HT1080 (cell line): ENCODE data around the gene MRPS27. TPM values are rescaled to one million over a fixed set of nuclear protein-coding genes. Genes with fewer than 3 reads are reported as not detected.

Experiments
- DNase-seq: peaks from one replicate; pipeline ENCODE4 v3.0.0-alpha.2; 2015; ENCODE audit warnings: low read depth
- total RNA-seq: library from RNA; depleted of rRNA; stranded (reverse); fragments of >200 nt; shearing (Covaris generic); gene quantifications from 2 replicates; pipeline ENCODE4 v1.2.3, GENCODE V29; 2014

MRPS27 gene
- total RNA-seq, 1 experiment from 2014 or later, result 130 TPM

GRCh38 chr5:72292411-72292810, 27.6 kb downstream of the MRPS27 start:
- no peak for DNase-seq

- no peak for DNase-seq
Observed at GRCh38 chr5:72291601-72292000, 28.4 kb downstream of the MRPS27 start.

GRCh38 chr5:72290356-72291133, 29.5 kb downstream of the MRPS27 start:
- DNase-seq, result no peak

GRCh38 chr5:72288924-72289323, 31.1 kb downstream of the MRPS27 start:
- DNase-seq, result no peak

GRCh38 chr5:72286798-72287197, 33.2 kb downstream of the MRPS27 start:
- DNase-seq, result no peak

- DNase-seq, result no peak
Observed at GRCh38 chr5:72285424-72285821, 34.6 kb downstream of the MRPS27 start.

- no peak for DNase-seq
Observed at GRCh38 chr5:72284559-72285423, 35.2 kb downstream of the MRPS27 start.

GRCh38 chr5:72283358-72283757, 36.7 kb downstream of the MRPS27 start:
- no peak for DNase-seq

GRCh38 chr5:72282878-72283277, 37.2 kb downstream of the MRPS27 start:
- no peak for DNase-seq

GRCh38 chr5:72281764-72282499, 38.1 kb downstream of the MRPS27 start:
- no peak for DNase-seq

GRCh38 chr5:72281430-72281763, 38.6 kb downstream of the MRPS27 start:
- DNase-seq, result no peak

GRCh38 chr5:72280581-72281069, 39.4 kb downstream of the MRPS27 start:
- peak; percentile 25 for DNase-seq

- no peak for DNase-seq
Observed at GRCh38 chr5:72276219-72276752, 43.8 kb downstream of the MRPS27 start.

GRCh38 chr5:72273547-72273946, 46.5 kb downstream of the MRPS27 start:
- no peak for DNase-seq

GRCh38 chr5:72272398-72272797, 47.6 kb downstream of the MRPS27 start:
- no peak for DNase-seq

- DNase-seq, result no peak
Observed at GRCh38 chr5:72271702-72272101, 48.3 kb downstream of the MRPS27 start.

GRCh38 chr5:72270037-72270436, 50.0 kb downstream of the MRPS27 start:
- no peak for DNase-seq

- no peak for DNase-seq
Observed at GRCh38 chr5:72269411-72269780, 50.6 kb downstream of the MRPS27 start.

- no peak for DNase-seq
Observed at GRCh38 chr5:72268753-72269410, 51.2 kb downstream of the MRPS27 start.

- DNase-seq, result no peak
Observed at GRCh38 chr5:72268260-72268659, 51.8 kb downstream of the MRPS27 start.

GRCh38 chr5:72267685-72268084, 52.4 kb downstream of the MRPS27 start:
- DNase-seq, result no peak
